HG03460 (cell line): ENCODE data around the gene CRY2.
"Not testable (repeated sequence)": the region's sequence is repeated elsewhere in the genome, so short reads cannot be mapped to it uniquely, and the experiment has no call there.

ENCODE experiments used
- ATAC-seq: cut with Tn5 transposase; IDR thresholded peaks from one replicate; pipeline ENCODE4 v1.9.1; 2021; ENCODE audit not compliant: unreplicated experiment

CRY2 gene

GRCh38 chr11:45846974-45847910 lies at the start of gene CRY2:
Gene CRY2 (plus strand): TSS chr11:45847475. CDS start chr11:45847491, 16 bp downstream.
- ATAC-seq = peak; percentile 91

- ATAC-seq = no peak
These were observed 48.4 kb upstream of the CRY2 start for GRCh38 chr11:45798793-45799441.

GRCh38 chr11:45799562-45799961 lies 47.7 kb upstream of the CRY2 start:
- no peak for ATAC-seq

GRCh38 chr11:45800261-45800660 lies 47.0 kb upstream of the CRY2 start:
- ATAC-seq = no peak

- no peak for ATAC-seq
These were observed 45.5 kb upstream of the CRY2 start for GRCh38 chr11:45801723-45802315.

GRCh38 chr11:45802531-45803317 lies 44.6 kb upstream of the CRY2 start:
- ATAC-seq = no peak

GRCh38 chr11:45803971-45804760 lies 43.1 kb upstream of the CRY2 start:
- no peak for ATAC-seq

- peak; percentile 95 for ATAC-seq
These were observed 42.4 kb upstream of the CRY2 start, which contains the start of gene SLC35C1 for GRCh38 chr11:45804761-45805304. Gene SLC35C1 (plus strand): TSS chr11:45805149. CDS start chr11:45805802, 653 bp downstream.

GRCh38 chr11:45805305-45806071 lies 41.8 kb upstream of the CRY2 start:
- ATAC-seq = peak; percentile 28

GRCh38 chr11:45806072-45806933 lies 41.0 kb upstream of the CRY2 start:
- ATAC-seq = no peak

GRCh38 chr11:45806937-45807791 lies 40.1 kb upstream of the CRY2 start:
- no peak for ATAC-seq

GRCh38 chr11:45807792-45808238 lies 39.5 kb upstream of the CRY2 start:
- ATAC-seq = no peak

GRCh38 chr11:45808427-45808826 lies 38.8 kb upstream of the CRY2 start:
- not testable (repeated sequence) for ATAC-seq

GRCh38 chr11:45809456-45810395 lies 37.5 kb upstream of the CRY2 start:
- no peak for ATAC-seq

- ATAC-seq = no peak
These were observed 36.7 kb upstream of the CRY2 start for GRCh38 chr11:45810431-45811108.

- no peak for ATAC-seq
These were observed 36.2 kb upstream of the CRY2 start for GRCh38 chr11:45811109-45811435.
